Body of pancreas (tissue), 4 donors: Measurements from ENCODE around the gene HAPLN3.

Experiments
- POLR2A ChIP-seq, 3 donors: fragments of 450-650 bp; IDR thresholded peaks; one replicate each; pipeline ENCODE4 v1.6.1; 2016; ENCODE audit warnings: antibody characterized with exemption in 3 of 3, mild to moderate bottlenecking in 2 of 3
- TF ChIP-seq, protein P1 (sequence below), 7 experiments: fragments of 450-650 bp in 4 of 7; fragments of 200-600 bp in 3 of 7; sonication (generic) in 3 of 7; IDR thresholded peaks; one replicate each; pipeline ENCODE4 v1.5.1; 2016 to 2019; ENCODE audit warnings: antibody characterized with exemption in 7 of 7

DNA sequence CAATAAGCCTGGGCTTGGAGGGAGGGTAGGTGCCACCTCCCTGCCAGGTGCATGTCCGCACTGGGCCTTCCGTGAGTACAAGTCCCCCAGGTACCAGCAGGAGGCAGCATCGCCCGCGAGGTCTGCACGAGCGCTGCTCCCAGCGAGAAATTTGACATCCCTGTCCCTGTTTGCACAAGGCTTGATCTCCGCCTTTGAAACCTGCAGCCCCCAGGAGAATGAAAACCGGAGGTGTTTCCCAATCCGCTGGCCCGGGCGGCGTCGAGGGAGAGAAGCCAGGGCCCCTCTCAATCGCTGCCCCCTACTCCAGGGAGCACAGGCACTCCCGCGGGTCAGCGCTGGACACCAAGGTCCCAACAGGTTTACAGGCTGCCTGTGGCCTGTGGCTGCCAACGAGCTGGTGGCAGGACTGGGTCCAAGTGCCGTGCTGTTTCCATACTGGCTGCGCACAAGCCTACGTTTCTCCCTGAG, 961 bp downstream of the HAPLN3 start:
- TF ChIP-seq, protein P1, sequence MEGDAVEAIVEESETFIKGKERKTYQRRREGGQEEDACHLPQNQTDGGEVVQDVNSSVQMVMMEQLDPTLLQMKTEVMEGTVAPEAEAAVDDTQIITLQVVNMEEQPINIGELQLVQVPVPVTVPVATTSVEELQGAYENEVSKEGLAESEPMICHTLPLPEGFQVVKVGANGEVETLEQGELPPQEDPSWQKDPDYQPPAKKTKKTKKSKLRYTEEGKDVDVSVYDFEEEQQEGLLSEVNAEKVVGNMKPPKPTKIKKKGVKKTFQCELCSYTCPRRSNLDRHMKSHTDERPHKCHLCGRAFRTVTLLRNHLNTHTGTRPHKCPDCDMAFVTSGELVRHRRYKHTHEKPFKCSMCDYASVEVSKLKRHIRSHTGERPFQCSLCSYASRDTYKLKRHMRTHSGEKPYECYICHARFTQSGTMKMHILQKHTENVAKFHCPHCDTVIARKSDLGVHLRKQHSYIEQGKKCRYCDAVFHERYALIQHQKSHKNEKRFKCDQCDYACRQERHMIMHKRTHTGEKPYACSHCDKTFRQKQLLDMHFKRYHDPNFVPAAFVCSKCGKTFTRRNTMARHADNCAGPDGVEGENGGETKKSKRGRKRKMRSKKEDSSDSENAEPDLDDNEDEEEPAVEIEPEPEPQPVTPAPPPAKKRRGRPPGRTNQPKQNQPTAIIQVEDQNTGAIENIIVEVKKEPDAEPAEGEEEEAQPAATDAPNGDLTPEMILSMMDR (IDR thresholded peaks at IDR 0.05), result peak; percentile 26 to 55 (median 47)
- TF ChIP-seq POLR2A (IDR thresholded peaks at IDR 0.05), result no peak
